ENCODE results near the gene NPR3. TPM values are rescaled to one million over a fixed set of nuclear protein-coding genes. Genes with fewer than 3 reads are reported as not detected.

The NPR3 gene
- total RNA-seq, 1 experiment from 2014 or later = 15.0 TPM

DNA sequence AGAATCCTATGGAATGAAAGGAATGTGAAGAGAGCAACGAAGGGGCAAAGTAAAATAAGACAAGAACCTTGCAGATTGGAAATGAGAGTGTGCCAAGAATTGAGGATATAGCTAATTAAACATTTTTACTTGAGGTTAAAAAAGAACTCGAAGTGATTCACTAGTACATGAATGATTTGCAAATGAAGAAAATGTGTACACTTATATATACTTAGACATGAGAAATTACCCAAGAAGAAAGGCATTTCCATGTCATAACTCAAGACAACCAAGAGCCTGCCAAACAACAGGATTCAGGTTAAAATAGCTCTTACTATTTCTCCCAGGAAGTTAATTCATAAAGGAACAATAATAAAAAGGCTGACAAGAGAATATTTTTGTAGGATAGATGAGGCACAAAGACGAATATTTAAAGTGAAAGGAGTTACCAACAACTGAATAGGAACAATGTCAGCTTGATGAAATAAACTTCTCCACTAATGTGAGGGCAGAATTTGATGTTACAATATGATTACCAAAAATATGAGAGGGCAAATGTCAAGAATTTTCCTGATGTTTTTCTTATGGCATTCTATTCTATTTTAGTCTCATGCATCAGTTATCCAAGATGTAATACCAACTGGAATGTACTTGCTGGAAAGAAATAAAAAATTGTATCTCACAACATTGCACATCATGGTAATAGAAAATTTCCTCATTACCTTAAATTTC is 18.9 kb upstream of the NPR3 start:
- Histone ChIP-seq H3K36me3 (no peaks in the 10 kb centered on the region), H3K4me1 (replicated peaks) (peaks cover 16% of the 10 kb centered on the region), H3K4me3 (no peak overlapping the region), H3K27ac (peak overlapping the region; percentile 67), H3K27me3 (replicated peaks) (no peaks in the 10 kb centered on the region), H3K9me3 (replicated peaks) (no peaks in the 10 kb centered on the region)
- peak in 1 of 2 experiments; percentile 37 for DNase-seq (ENCODE audit: low read depth in 1 of 2, low spot score in 2 of 2)

DNA sequence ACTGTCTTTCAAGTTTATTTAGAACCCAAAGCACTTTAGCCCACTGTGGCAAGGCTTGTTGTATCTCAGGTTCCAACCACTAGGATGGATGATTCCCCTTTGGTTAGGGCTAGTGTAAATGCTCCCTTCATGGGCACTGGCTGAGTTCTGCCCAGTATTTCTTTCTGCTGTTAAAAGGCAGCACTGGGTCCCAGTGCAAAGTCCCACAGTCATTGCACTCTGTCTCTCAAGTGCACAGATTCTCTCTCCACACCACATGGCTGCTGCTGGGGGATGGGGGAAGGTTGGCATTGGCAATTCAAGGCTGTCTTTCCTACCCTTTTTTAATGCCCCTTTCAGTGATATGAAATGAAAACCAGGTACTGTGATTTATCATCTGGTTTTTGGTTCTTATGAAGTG is 7.2 kb upstream of the NPR3 start:
- 0 out of 2 replicates have a peak, but pooled peaks cover 5% of the 10 kb centered on the region for H3K4me1 ChIP-seq (replicated peaks)
- no peak overlapping the region for H3K27ac ChIP-seq
- no peaks in the 10 kb centered on the region for H3K9me3 ChIP-seq (replicated peaks)
- no peaks in the 10 kb centered on the region for H3K36me3 ChIP-seq
- H3K4me3 ChIP-seq = no peak overlapping the region
- DNase-seq (ENCODE audit: low read depth in 1 of 2, low spot score in 2 of 2) = no peak
- H3K27me3 ChIP-seq (replicated peaks) = no peaks in the 10 kb centered on the region

DNA sequence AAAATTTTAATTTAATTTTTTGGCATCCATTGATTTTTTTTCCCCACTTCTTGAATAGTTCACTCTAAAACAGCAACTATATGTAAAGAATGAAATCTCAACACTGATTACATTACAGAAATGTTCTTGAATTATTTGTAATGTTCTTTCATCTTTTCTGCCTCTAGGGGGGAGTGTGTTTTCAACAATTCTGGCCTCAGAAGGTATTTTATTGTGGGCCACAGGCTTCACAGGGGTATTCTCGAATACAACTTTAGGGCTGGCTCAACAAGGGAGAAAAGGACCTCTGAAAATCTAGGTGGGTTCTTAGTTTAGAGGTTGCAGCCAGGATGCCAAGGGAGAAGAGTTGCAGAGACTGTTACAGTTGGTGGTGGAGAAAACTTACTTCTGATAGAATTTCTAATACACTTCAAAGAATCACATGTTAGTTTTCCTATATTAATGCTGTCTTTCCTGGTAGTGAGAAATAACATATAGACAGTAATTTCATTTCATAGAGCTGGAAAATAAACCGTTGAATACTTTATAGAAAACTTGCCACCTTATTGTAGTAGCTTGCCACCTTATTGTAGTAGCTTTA is 3.6 kb upstream of the NPR3 start:
- H3K4me1 ChIP-seq (replicated peaks) = peaks cover 13% of the 10 kb centered on the region
- H3K27me3 ChIP-seq (replicated peaks) = no peaks in the 10 kb centered on the region
- H3K36me3 ChIP-seq = no peaks in the 10 kb centered on the region
- peak in 1 of 2 experiments; percentile 21 for DNase-seq (ENCODE audit: low read depth in 1 of 2, low spot score in 2 of 2)
- H3K4me3 ChIP-seq = no peak overlapping the region
- no peak overlapping the region for H3K27ac ChIP-seq
- H3K9me3 ChIP-seq (replicated peaks) = no peaks in the 10 kb centered on the region

DNA sequence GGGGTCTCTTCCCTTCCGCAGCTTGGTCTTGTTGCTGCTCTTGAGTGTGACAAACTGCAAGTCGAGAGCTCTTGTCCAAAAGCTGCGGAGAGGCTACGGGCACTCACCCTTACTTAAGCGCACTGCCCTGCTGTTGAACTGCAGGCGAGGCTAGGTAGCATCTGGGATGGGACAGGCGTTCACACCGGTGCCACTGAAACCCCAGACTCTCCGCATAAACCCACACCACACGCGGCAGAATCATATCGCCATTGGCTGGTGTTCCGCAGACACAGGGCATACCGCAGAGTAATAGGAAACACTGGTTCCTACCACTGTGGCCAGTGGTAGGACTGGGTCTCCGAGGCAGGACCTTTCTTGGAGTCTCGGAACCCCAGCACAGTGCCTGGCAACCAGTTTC is 2.2 kb upstream of the NPR3 start:
- Histone ChIP-seq H3K36me3 (no peaks in the 10 kb centered on the region), H3K27ac (no peak overlapping the region), H3K4me1 (replicated peaks) (peaks cover 13% of the 10 kb centered on the region), H3K9me3 (replicated peaks) (no peaks in the 10 kb centered on the region), H3K4me3 (no peak overlapping the region), H3K27me3 (replicated peaks) (no peaks in the 10 kb centered on the region)
- no peak for DNase-seq (ENCODE audit: low read depth in 1 of 2, low spot score in 2 of 2)

DNA sequence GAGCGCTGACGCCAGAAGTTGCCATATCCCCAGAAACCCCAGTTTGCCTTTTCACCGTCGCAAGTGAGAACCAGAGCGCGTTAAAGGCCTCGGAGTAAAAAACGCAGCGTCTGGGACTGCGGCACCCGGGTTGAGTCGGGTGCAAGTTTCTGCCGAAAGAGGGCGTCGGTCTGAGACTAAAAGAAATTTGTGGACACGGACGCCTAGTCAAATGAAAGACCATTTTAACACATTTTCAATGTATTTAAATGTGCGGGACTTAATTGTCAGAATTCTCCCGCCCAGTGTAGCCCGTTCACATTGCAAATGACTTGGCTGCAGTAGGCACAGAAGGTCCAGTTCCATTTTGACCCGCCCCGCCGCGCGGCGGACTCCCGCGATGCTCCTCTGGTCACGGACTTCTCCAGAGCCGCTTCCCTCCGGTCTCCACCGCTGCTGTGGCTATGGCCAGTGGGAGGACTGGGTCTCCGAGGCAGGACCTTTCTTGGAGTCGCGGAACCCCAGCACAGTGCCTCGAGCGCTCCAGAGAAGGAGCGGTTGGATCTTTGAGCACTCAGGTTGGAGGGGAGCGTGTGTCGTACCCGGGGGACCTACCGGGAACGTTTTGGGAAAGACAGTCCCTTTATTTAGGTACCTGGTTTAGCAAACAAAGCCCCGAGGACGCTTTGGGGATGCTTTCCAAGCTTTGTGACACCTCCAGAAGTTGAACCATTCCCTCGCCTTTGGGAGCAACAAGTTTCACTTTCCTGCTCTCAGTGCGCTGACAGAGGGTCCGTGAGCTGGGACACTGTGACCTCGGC is 1.2 kb upstream of the NPR3 start:
- peak; percentile 73 to 76 for DNase-seq (ENCODE audit: low read depth in 1 of 2, low spot score in 2 of 2)
- peak overlapping the region; percentile 46 for H3K4me3 ChIP-seq

DNA sequence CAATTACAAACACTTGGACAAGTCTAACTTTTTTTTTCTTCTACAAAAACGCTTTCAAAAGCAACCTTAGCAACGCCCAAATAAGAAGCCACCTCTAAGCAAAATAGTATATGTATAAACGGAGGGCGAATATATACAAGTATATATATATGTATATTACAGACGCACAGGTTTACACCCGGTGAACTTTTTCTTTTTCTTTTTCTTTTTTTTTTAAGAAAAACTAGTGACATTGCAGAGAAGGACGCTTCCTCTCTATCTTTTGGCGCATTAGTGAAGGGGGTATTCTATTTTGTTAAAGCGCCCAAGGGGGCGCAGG is 200 bp downstream of the NPR3 start:
- peak in 1 of 2 experiments; percentile 10 for DNase-seq (ENCODE audit: low read depth in 1 of 2, low spot score in 2 of 2)

More for the DNA sequence above, 1.2 kb upstream of the NPR3 start:
- peak overlapping the region; percentile 38; the same call in 1 of the 2 replicates for H3K27ac ChIP-seq
- H3K9me3 ChIP-seq (replicated peaks) = no peaks in the 10 kb centered on the region
- no peaks in the 10 kb centered on the region for H3K27me3 ChIP-seq (replicated peaks)
- H3K4me1 ChIP-seq (replicated peaks) = peaks cover 13% of the 10 kb centered on the region
- H3K36me3 ChIP-seq = no peaks in the 10 kb centered on the region

DNA sequence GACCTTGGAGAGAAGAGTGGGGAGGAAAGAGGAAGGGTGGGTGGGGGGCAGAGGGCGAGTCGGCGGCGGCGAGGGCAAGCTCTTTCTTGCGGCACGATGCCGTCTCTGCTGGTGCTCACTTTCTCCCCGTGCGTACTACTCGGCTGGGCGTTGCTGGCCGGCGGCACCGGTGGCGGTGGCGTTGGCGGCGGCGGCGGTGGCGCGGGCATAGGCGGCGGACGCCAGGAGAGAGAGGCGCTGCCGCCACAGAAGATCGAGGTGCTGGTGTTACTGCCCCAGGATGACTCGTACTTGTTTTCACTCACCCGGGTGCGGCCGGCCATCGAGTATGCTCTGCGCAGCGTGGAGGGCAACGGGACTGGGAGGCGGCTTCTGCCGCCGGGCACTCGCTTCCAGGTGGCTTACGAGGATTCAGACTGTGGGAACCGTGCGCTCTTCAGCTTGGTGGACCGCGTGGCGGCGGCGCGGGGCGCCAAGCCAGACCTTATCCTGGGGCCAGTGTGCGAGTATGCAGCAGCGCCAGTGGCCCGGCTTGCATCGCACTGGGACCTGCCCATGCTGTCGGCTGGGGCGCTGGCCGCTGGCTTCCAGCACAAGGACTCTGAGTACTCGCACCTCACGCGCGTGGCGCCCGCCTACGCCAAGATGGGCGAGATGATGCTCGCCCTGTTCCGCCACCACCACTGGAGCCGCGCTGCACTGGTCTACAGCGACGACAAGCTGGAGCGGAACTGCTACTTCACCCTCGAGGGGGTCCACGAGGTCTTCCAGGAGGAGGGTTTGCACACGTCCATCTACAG is 760 bp downstream of the NPR3 start:
- Histone ChIP-seq H3K27ac (no peak overlapping the region), H3K9me3 (replicated peaks) (no peaks in the 10 kb centered on the region)

More for the DNA sequence above, 200 bp downstream of the NPR3 start:
- H3K36me3 ChIP-seq = no peaks in the 10 kb centered on the region
- H3K9me3 ChIP-seq (replicated peaks) = no peaks in the 10 kb centered on the region
- no peaks in the 10 kb centered on the region for H3K27me3 ChIP-seq (replicated peaks)
- peak overlapping the region; percentile 46 for H3K4me3 ChIP-seq
- peaks cover 11% of the 10 kb centered on the region for H3K4me1 ChIP-seq (replicated peaks)
- no peak overlapping the region for H3K27ac ChIP-seq

DNA sequence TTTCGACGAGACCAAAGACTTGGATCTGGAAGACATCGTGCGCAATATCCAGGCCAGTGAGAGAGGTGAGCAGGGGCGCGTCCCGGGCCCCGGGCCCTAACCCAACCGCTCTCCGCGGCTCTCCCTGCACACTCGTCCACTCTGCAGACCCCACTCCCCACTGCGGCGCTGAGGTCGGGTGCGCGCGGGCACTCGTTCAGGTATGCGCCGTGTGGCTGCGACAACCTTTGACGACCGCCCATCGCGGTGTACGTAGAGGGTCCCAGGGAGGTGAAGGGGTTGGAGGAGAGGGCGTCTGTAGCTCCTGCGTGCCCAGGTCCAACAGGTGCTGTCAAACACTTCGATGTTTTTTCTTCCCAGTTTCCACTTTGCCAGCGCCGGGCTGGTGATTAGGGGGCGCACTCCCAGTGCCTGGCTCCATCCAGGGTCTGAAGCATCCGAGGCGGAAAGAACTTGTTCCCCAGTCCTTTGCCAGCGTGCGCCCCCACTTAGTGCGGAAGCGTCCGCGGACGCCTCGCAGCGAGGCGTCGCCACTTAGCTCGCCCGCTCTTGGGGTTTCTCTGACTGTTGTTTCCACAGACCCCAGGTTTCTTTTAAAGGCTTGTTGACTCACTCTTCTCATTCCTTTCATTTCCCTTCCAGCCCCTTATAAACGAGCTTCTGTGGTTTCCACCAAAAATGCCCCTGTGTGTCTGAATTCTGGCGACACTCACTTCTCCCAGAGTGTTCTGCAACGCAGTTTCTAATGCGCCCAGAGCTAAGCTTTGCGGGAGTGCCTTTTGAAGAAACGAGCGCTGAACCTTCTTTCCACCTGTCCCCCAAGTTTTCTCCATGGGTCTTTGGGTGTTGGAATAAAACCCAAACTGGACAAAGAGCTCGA is 1.6 kb downstream of the NPR3 start:
- H3K9me3 ChIP-seq (replicated peaks) = no peaks in the 10 kb centered on the region
- peaks cover 8% of the 10 kb centered on the region for H3K4me1 ChIP-seq (replicated peaks)
- H3K4me3 ChIP-seq = peak overlapping the region; percentile 46
- no peak for DNase-seq (ENCODE audit: low read depth in 1 of 2, low spot score in 2 of 2)
- no peak overlapping the region for H3K27ac ChIP-seq
- no peaks in the 10 kb centered on the region for H3K27me3 ChIP-seq (replicated peaks)
- H3K36me3 ChIP-seq = no peaks in the 10 kb centered on the region

More for the DNA sequence above, 760 bp downstream of the NPR3 start:
- Histone ChIP-seq H3K27me3 (replicated peaks) (no peaks in the 10 kb centered on the region), H3K4me1 (replicated peaks) (peaks cover 8% of the 10 kb centered on the region), H3K36me3 (no peaks in the 10 kb centered on the region), H3K4me3 (peak overlapping the region; percentile 46)
- DNase-seq (ENCODE audit: low read depth in 1 of 2, low spot score in 2 of 2) = peak in 1 of 2 experiments; percentile 38

DNA sequence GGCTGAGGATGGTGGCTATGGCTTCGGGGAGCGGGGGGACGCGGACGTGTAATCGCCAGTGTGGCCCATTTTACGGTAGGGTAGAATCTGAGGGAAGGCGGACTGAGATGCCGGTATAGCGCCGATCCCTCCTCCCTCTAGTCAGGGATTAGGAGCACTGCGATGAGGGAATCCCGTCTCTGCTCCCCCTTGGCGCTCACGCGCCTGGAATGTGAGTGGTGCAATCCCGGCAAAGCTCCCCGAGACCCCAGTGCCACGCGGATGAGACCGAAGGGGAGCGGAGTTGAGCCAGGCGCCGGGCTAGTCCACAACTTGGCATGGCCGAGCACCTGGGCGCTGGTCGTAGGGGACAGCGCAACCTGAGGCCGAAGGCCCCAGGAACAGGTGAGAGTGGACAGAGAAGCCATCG is 2.2 kb downstream of the NPR3 start:
- no peaks in the 10 kb centered on the region for H3K27me3 ChIP-seq (replicated peaks)
- no peak overlapping the region for H3K27ac ChIP-seq
- H3K4me3 ChIP-seq = no peak overlapping the region
- peaks cover 8% of the 10 kb centered on the region for H3K4me1 ChIP-seq (replicated peaks)
- DNase-seq (ENCODE audit: low read depth in 1 of 2, low spot score in 2 of 2) = no peak
- no peaks in the 10 kb centered on the region for H3K36me3 ChIP-seq
- H3K9me3 ChIP-seq (replicated peaks) = no peaks in the 10 kb centered on the region

DNA sequence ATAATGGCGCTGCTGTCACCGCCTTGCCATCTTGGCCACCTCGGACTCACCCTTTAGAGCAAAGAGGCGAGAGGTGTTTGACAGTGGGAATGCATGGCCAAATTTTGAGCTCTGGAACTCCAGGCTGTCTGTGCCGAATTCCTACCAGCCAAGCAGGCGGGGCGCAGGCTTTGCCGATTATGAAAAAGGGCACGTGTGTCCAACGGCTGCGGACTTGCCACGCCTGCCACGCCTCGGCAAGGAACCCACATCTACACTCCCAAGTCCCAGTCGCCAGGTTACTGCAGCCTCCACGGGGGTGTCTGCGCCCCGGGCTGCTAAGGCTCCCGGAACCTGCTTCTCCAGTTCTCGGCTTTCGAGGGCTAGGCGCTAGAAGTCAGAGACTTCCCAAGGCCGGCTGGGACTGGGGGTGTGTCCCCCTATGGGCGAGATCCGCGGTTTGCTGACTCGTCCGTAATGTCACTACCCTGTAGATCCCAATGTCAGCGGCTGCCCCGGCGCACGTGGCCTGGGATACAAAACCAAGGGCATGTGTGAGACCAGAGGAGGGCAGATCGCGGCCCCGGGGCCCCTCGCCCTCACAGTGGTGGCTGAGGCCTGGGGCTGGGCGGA is 2.8 kb downstream of the NPR3 start:
- no peaks in the 10 kb centered on the region for H3K27me3 ChIP-seq (replicated peaks)
- H3K36me3 ChIP-seq = no peaks in the 10 kb centered on the region
- peaks cover 8% of the 10 kb centered on the region for H3K4me1 ChIP-seq (replicated peaks)
- H3K27ac ChIP-seq = no peak overlapping the region
- no peaks in the 10 kb centered on the region for H3K9me3 ChIP-seq (replicated peaks)
- DNase-seq (ENCODE audit: low read depth in 1 of 2, low spot score in 2 of 2) = no peak
- H3K4me3 ChIP-seq = no peak overlapping the region

DNA sequence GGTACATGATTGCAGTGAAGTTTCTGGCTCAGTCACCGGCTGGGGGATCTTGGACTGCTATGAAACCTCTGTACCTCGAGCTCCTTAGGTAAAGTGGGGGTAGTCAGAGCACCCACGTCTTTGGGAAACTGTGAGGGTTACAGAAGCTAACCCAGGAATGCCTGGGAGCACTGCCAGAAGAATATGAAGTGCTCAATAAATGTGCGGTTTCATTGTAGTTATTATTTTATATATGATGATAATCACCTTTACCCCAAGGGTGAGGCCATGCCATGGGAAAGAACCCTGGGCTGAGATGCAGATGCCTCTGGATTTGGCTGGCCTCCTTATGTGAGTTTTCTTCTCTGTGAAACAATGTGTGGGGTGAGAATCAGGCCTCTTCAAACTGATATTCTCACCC is 3.7 kb downstream of the NPR3 start:
- no peak overlapping the region for H3K4me3 ChIP-seq
- H3K9me3 ChIP-seq (replicated peaks) = no peaks in the 10 kb centered on the region
- peaks cover 8% of the 10 kb centered on the region for H3K4me1 ChIP-seq (replicated peaks)
- no peak for DNase-seq (ENCODE audit: low read depth in 1 of 2, low spot score in 2 of 2)
- H3K36me3 ChIP-seq = no peaks in the 10 kb centered on the region
- H3K27me3 ChIP-seq (replicated peaks) = no peaks in the 10 kb centered on the region
- H3K27ac ChIP-seq = no peak overlapping the region

DNA sequence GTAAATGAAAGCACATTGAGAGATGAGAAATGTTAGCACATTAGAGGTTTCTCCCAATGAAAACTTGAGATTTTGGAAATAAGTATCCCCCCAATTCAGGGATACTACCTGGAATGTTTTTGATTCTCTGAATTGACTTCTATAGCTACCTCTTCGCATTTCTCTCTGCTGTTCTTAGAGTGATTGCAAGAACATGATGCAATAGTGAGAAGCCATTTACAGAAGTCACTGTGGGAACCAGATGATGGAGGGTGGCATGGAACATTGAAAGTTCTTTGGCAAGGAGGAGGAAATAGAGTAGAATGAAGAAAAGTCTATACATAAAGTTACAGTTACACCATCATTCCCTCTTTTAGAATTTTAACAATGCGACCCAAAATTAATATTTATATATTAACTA is 9.2 kb downstream of the NPR3 start:
- Histone ChIP-seq H3K27ac (no peak overlapping the region), H3K9me3 (replicated peaks) (no peaks in the 10 kb centered on the region), H3K4me1 (replicated peaks) (no peaks in the 10 kb centered on the region), H3K4me3 (no peak overlapping the region), H3K27me3 (replicated peaks) (no peaks in the 10 kb centered on the region), H3K36me3 (no peaks in the 10 kb centered on the region)
- DNase-seq (ENCODE audit: low read depth in 1 of 2, low spot score in 2 of 2) = no peak

All from SJSA1 (cell line).